ENCODE measurements around the gene TAS2R60.

DNA sequence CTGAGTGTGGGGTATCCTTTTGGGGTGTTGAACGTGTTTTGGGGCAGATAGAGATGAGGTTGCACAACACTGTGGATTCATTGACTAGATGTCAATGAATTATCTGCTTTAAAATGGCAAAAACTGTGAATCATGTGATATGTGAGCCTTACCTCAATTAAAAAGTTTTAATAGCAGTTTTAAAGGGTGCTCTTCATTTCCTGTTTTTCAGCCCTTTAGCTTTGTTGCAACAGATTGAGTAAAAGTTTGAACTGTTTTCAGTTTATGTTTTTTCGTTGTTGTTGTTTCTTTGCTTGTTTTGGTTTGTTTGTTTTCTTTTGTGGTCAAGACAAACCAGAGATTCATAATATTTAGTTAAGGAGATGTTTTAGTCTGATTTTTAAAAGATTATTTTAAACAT is 43.8 kb downstream of the TAS2R60 start:
- TF ChIP-seq POLR2A (IDR thresholded peaks at IDR 0.05; ENCODE audit: low read depth, low read length) = no peak
- no peak for TF ChIP-seq TAF1 (IDR thresholded peaks at IDR 0.05; ENCODE audit: low read depth, low read length)
- TF ChIP-seq POLR2AphosphoS5 (IDR thresholded peaks at IDR 0.05; ENCODE audit: low read depth, low read length) = no peak
- TF ChIP-seq PAX5 (IDR thresholded peaks at IDR 0.05; ENCODE audit: insufficient read depth, low read length, severe bottlenecking) = no peak
- TF ChIP-seq SPI1 (IDR thresholded peaks at IDR 0.05; ENCODE audit: low read depth, low read length) = no peak

All from GM12891 (cell line).